ENCODE results near the gene MGLL.
A peak's percentile ranks its signal among the peaks of the same experiment; 100 is the strongest.

The MGLL gene

GRCh38 chr3:127760361-127760760 is 62.0 kb downstream of the MGLL start:
- H3K4me1 ChIP-seq (ENCODE audit: low read length) = peaks cover 76% of the 10 kb centered on the region
- H2AFZ ChIP-seq (ENCODE audit: low read depth, low read length) = no peak overlapping the region
- H3K4me3 ChIP-seq (ENCODE audit: low read length) = no peak overlapping the region

GRCh38 chr3:127759826-127760225 is 62.5 kb downstream of the MGLL start:
- Histone ChIP-seq H2AFZ (ENCODE audit: low read depth, low read length) (no peak overlapping the region), H3K27ac (ENCODE audit: low read length) (peak overlapping the region; percentile 19; the same call in 1 of the 2 replicates), H3K9ac (ENCODE audit: low read length) (no peak overlapping the region), H3K4me1 (ENCODE audit: low read length) (peaks cover 76% of the 10 kb centered on the region), H3K36me3 (replicated peaks; ENCODE audit: low read depth, low read length) (peaks cover 32% of the 10 kb centered on the region), H3K4me3 (ENCODE audit: low read length) (no peak overlapping the region), H4K20me1 (ENCODE audit: insufficient read depth, low read length) (no peaks in the 10 kb centered on the region), H3K79me2 (ENCODE audit: low read length) (peaks cover 74% of the 10 kb centered on the region), H3K27me3 (ENCODE audit: low read depth, low read length) (no peaks in the 10 kb centered on the region), H3K4me2 (ENCODE audit: low read length) (no peak overlapping the region), H3K9me3 (ENCODE audit: insufficient read depth, low read length) (no peaks in the 10 kb centered on the region)
- no peak for TF ChIP-seq EZH2phosphoT487 (IDR thresholded peaks at IDR 0.05; ENCODE audit: low read depth)
- TF ChIP-seq, protein P1, sequence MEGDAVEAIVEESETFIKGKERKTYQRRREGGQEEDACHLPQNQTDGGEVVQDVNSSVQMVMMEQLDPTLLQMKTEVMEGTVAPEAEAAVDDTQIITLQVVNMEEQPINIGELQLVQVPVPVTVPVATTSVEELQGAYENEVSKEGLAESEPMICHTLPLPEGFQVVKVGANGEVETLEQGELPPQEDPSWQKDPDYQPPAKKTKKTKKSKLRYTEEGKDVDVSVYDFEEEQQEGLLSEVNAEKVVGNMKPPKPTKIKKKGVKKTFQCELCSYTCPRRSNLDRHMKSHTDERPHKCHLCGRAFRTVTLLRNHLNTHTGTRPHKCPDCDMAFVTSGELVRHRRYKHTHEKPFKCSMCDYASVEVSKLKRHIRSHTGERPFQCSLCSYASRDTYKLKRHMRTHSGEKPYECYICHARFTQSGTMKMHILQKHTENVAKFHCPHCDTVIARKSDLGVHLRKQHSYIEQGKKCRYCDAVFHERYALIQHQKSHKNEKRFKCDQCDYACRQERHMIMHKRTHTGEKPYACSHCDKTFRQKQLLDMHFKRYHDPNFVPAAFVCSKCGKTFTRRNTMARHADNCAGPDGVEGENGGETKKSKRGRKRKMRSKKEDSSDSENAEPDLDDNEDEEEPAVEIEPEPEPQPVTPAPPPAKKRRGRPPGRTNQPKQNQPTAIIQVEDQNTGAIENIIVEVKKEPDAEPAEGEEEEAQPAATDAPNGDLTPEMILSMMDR (IDR thresholded peaks at IDR 0.05; ENCODE audit: low read depth, low read length) = no peak

More at GRCh38 chr3:127760361-127760760, 62.0 kb downstream of the MGLL start:
- Histone ChIP-seq H4K20me1 (ENCODE audit: insufficient read depth, low read length) (no peaks in the 10 kb centered on the region), H3K9me3 (ENCODE audit: insufficient read depth, low read length) (no peaks in the 10 kb centered on the region), H3K27ac (ENCODE audit: low read length) (peak overlapping the region; percentile 19; the same call in 1 of the 2 replicates), H3K27me3 (ENCODE audit: low read depth, low read length) (no peaks in the 10 kb centered on the region), H3K36me3 (replicated peaks; ENCODE audit: low read depth, low read length) (peaks cover 32% of the 10 kb centered on the region), H3K4me2 (ENCODE audit: low read length) (no peak overlapping the region), H3K9ac (ENCODE audit: low read length) (no peak overlapping the region), H3K79me2 (ENCODE audit: low read length) (peaks cover 74% of the 10 kb centered on the region)
- TF ChIP-seq EZH2phosphoT487 (IDR thresholded peaks at IDR 0.05; ENCODE audit: low read depth) = no peak
- TF ChIP-seq, protein P1 (IDR thresholded peaks at IDR 0.05; ENCODE audit: low read depth, low read length) = no peak

- peaks cover 75% of the 10 kb centered on the region for H3K79me2 ChIP-seq (ENCODE audit: low read length)
- H3K36me3 ChIP-seq (replicated peaks; ENCODE audit: low read depth, low read length) = peaks cover 33% of the 10 kb centered on the region
- TF ChIP-seq, protein P1 (IDR thresholded peaks at IDR 0.05; ENCODE audit: low read depth, low read length) = no peak
- no peak overlapping the region for H3K4me2 ChIP-seq (ENCODE audit: low read length)
- no peak overlapping the region for H3K4me3 ChIP-seq (ENCODE audit: low read length)
- no peaks in the 10 kb centered on the region for H3K27me3 ChIP-seq (ENCODE audit: low read depth, low read length)
- H4K20me1 ChIP-seq (ENCODE audit: insufficient read depth, low read length) = no peaks in the 10 kb centered on the region
- H3K27ac ChIP-seq (ENCODE audit: low read length) = peak overlapping the region; percentile 97
- no peaks in the 10 kb centered on the region for H3K9me3 ChIP-seq (ENCODE audit: insufficient read depth, low read length)
- H3K9ac ChIP-seq (ENCODE audit: low read length) = no peak overlapping the region
- H2AFZ ChIP-seq (ENCODE audit: low read depth, low read length) = no peak overlapping the region
- peaks cover 76% of the 10 kb centered on the region for H3K4me1 ChIP-seq (ENCODE audit: low read length)
Observed at GRCh38 chr3:127758013-127758412, 64.3 kb downstream of the MGLL start.

- peaks cover 25% of the 10 kb centered on the region for H3K36me3 ChIP-seq (replicated peaks; ENCODE audit: low read depth, low read length)
- no peaks in the 10 kb centered on the region for H3K9me3 ChIP-seq (ENCODE audit: insufficient read depth, low read length)
- H3K4me2 ChIP-seq (ENCODE audit: low read length) = peak overlapping the region; percentile 85
- H3K4me1 ChIP-seq (ENCODE audit: low read length) = peaks cover 80% of the 10 kb centered on the region
- TF ChIP-seq, protein P1 (IDR thresholded peaks at IDR 0.05; ENCODE audit: low read depth, low read length) = no peak
- TF ChIP-seq EZH2phosphoT487 (IDR thresholded peaks at IDR 0.05; ENCODE audit: low read depth) = no peak
- H3K9ac ChIP-seq (ENCODE audit: low read length) = peak overlapping the region; percentile 98
- H3K79me2 ChIP-seq (ENCODE audit: low read length) = peaks cover 56% of the 10 kb centered on the region
- peak overlapping the region; percentile 97 for H3K27ac ChIP-seq (ENCODE audit: low read length)
- H3K27me3 ChIP-seq (ENCODE audit: low read depth, low read length) = no peaks in the 10 kb centered on the region
- no peak overlapping the region for H2AFZ ChIP-seq (ENCODE audit: low read depth, low read length)
- H3K4me3 ChIP-seq (ENCODE audit: low read length) = peak overlapping the region; percentile 71
- H4K20me1 ChIP-seq (ENCODE audit: insufficient read depth, low read length) = no peaks in the 10 kb centered on the region
Observed at GRCh38 chr3:127755305-127755681, 67.0 kb downstream of the MGLL start.

All from OCI-LY3 (cell line).